Dendritic cell treated with granulocyte-macrophage colony-stimulating factor and Interleukin-4, amounts not matched to agents 40 ng/mL and 50 ng/mL, for 4 days (primary cell): ENCODE measurements around the gene SETD5.

Experiments
- H3K27ac Mint-ChIP-seq: one replicate; pipeline ENCODE4 v1.8.0; 2022; ENCODE audit warnings: mild to moderate bottlenecking, mixed read lengths
- H3K27me3 Mint-ChIP-seq: one replicate; pipeline ENCODE4 v1.8.0; 2022; ENCODE audit warnings: mild to moderate bottlenecking, mixed read lengths
- H3K36me3 Mint-ChIP-seq: one replicate; pipeline ENCODE4 v1.8.0; 2022; ENCODE audit warnings: low read depth, mixed read lengths
- H3K4me1 Mint-ChIP-seq: one replicate; pipeline ENCODE4 v1.8.0; 2022; ENCODE audit warnings: low read depth, mixed read lengths
- H3K4me3 Mint-ChIP-seq: one replicate; pipeline ENCODE4 v1.8.0; 2022; ENCODE audit warnings: mild to moderate bottlenecking, moderate library complexity, mixed read lengths
- H3K9me3 Mint-ChIP-seq: one replicate; pipeline ENCODE4 v1.8.0; 2022; ENCODE audit warnings: mixed read lengths
- intact Hi-C: fragments of 100-400 bp; cut with micrococcal nuclease; formaldehyde crosslinking; loops from one replicate; pipeline ENCODE4 v1.15.0; 2022

The SETD5 gene

GRCh38 chr3:9380014-9380413 is 17.4 kb upstream of the SETD5 start:
- no peak overlapping the region for H3K4me3 Mint-ChIP-seq
- intact Hi-C loops = no loop called here
- peaks cover 91% of the 10 kb centered on the region for H3K36me3 Mint-ChIP-seq

GRCh38 chr3:9384141-9384828 is 13.1 kb upstream of the SETD5 start:
- intact Hi-C loops = no loop called here
- Mint-ChIP-seq H3K36me3 (peaks cover 91% of the 10 kb centered on the region), H3K4me3 (no peak overlapping the region)

More at GRCh38 chr3:9380014-9380413, 17.4 kb upstream of the SETD5 start:
- Mint-ChIP-seq H3K4me1 (peaks cover 15% of the 10 kb centered on the region), H3K27me3 (no peaks in the 10 kb centered on the region), H3K27ac (no peak overlapping the region), H3K9me3 (no peaks in the 10 kb centered on the region)

GRCh38 chr3:9385187-9386077 is 12.0 kb upstream of the SETD5 start:
- Mint-ChIP-seq H3K9me3 (no peaks in the 10 kb centered on the region), H3K27me3 (no peaks in the 10 kb centered on the region), H3K4me1 (peaks cover 13% of the 10 kb centered on the region), H3K27ac (no peak overlapping the region), H3K36me3 (peaks cover 91% of the 10 kb centered on the region), H3K4me3 (no peak overlapping the region)
- intact Hi-C loops = loop anchor here (2.0 kb wide), 1 partner anchor 37 kb away; no protein-coding TSS in a partner anchor

More at GRCh38 chr3:9384141-9384828, 13.1 kb upstream of the SETD5 start:
- Mint-ChIP-seq H3K27ac (no peak overlapping the region), H3K27me3 (no peaks in the 10 kb centered on the region), H3K9me3 (no peaks in the 10 kb centered on the region), H3K4me1 (peaks cover 20% of the 10 kb centered on the region)

- Mint-ChIP-seq H3K27ac (no peak overlapping the region), H3K36me3 (peaks cover 94% of the 10 kb centered on the region), H3K9me3 (no peaks in the 10 kb centered on the region), H3K27me3 (no peaks in the 10 kb centered on the region), H3K4me3 (no peak overlapping the region), H3K4me1 (peaks cover 19% of the 10 kb centered on the region)
- intact Hi-C loops = loop anchor here (2.0 kb wide), 1 partner anchor 37 kb away; no protein-coding TSS in a partner anchor
Measured at GRCh38 chr3:9386078-9386459, 11.3 kb upstream of the SETD5 start.

- intact Hi-C loops = loop anchor here (2.0 kb wide), 1 partner anchor 36 kb away; no protein-coding TSS in a partner anchor
- Mint-ChIP-seq H3K4me3 (no peak overlapping the region), H3K4me1 (peaks cover 25% of the 10 kb centered on the region), H3K27ac (no peak overlapping the region), H3K36me3 (peaks cover 96% of the 10 kb centered on the region), H3K27me3 (no peaks in the 10 kb centered on the region), H3K9me3 (no peaks in the 10 kb centered on the region)
Measured at GRCh38 chr3:9386501-9387321, 10.7 kb upstream of the SETD5 start.

- Mint-ChIP-seq H3K4me3 (no peak overlapping the region), H3K4me1 (peaks cover 31% of the 10 kb centered on the region), H3K9me3 (no peaks in the 10 kb centered on the region), H3K27me3 (no peaks in the 10 kb centered on the region), H3K27ac (no peak overlapping the region), H3K36me3 (peaks cover 98% of the 10 kb centered on the region)
- intact Hi-C loops = loop anchor here (2.0 kb wide), 1 partner anchor 36 kb away; no protein-coding TSS in a partner anchor
Measured at GRCh38 chr3:9387322-9387655, 10.1 kb upstream of the SETD5 start.

GRCh38 chr3:9388142-9388541 is 9.3 kb upstream of the SETD5 start:
- Mint-ChIP-seq H3K4me1 (peaks cover 31% of the 10 kb centered on the region), H3K4me3 (no peak overlapping the region), H3K27ac (no peak overlapping the region), H3K9me3 (no peaks in the 10 kb centered on the region), H3K36me3 (peaks cover 93% of the 10 kb centered on the region), H3K27me3 (no peaks in the 10 kb centered on the region)
- intact Hi-C loops = no loop called here

- H3K4me1 Mint-ChIP-seq = peaks cover 31% of the 10 kb centered on the region
- H3K36me3 Mint-ChIP-seq = peaks cover 93% of the 10 kb centered on the region
- no peaks in the 10 kb centered on the region for H3K27me3 Mint-ChIP-seq
- no peak overlapping the region for H3K27ac Mint-ChIP-seq
- no peak overlapping the region for H3K4me3 Mint-ChIP-seq
- intact Hi-C loops = no loop called here
- H3K9me3 Mint-ChIP-seq = no peaks in the 10 kb centered on the region
Measured at GRCh38 chr3:9388562-9389272, 8.7 kb upstream of the SETD5 start.

- H3K36me3 Mint-ChIP-seq = peaks cover 90% of the 10 kb centered on the region
- H3K27ac Mint-ChIP-seq = no peak overlapping the region
- H3K4me3 Mint-ChIP-seq = no peak overlapping the region
- no peaks in the 10 kb centered on the region for H3K27me3 Mint-ChIP-seq
- H3K4me1 Mint-ChIP-seq = peaks cover 36% of the 10 kb centered on the region
- intact Hi-C loops = no loop called here
- H3K9me3 Mint-ChIP-seq = no peaks in the 10 kb centered on the region
Measured at GRCh38 chr3:9390265-9390888, 7.0 kb upstream of the SETD5 start.

- H3K4me3 Mint-ChIP-seq = no peak overlapping the region
- peaks cover 86% of the 10 kb centered on the region for H3K36me3 Mint-ChIP-seq
- H3K27me3 Mint-ChIP-seq = no peaks in the 10 kb centered on the region
- H3K9me3 Mint-ChIP-seq = no peaks in the 10 kb centered on the region
- no peak overlapping the region for H3K27ac Mint-ChIP-seq
- intact Hi-C loops = no loop called here
- H3K4me1 Mint-ChIP-seq = peaks cover 39% of the 10 kb centered on the region
Measured at GRCh38 chr3:9392041-9392440, 5.4 kb upstream of the SETD5 start.

GRCh38 chr3:9395570-9396300 is 1.7 kb upstream of the SETD5 start:
- no peaks in the 10 kb centered on the region for H3K27me3 Mint-ChIP-seq
- H3K4me3 Mint-ChIP-seq = peak overlapping the region; percentile 93
- intact Hi-C loops = loop anchor here (2.0 to 5.0 kb wide), 2 partner anchors 33 to 617 kb away; partner anchors contain the start of gene THUMPD3
- H3K4me1 Mint-ChIP-seq = peaks cover 59% of the 10 kb centered on the region
- no peaks in the 10 kb centered on the region for H3K9me3 Mint-ChIP-seq
- peaks cover 67% of the 10 kb centered on the region for H3K36me3 Mint-ChIP-seq
- H3K27ac Mint-ChIP-seq = peak overlapping the region; percentile 93

- no peaks in the 10 kb centered on the region for H3K9me3 Mint-ChIP-seq
- intact Hi-C loops = loop anchor here (2.0 to 5.0 kb wide), 2 partner anchors 33 to 616 kb away; partner anchors contain the start of gene THUMPD3
- H3K27ac Mint-ChIP-seq = peak overlapping the region; percentile 93
Measured at GRCh38 chr3:9396301-9396631, 1.1 kb upstream of the SETD5 start.

More at GRCh38 chr3:9396301-9396631, 1.1 kb upstream of the SETD5 start:
- peak overlapping the region; percentile 93 for H3K4me3 Mint-ChIP-seq
- peaks cover 62% of the 10 kb centered on the region for H3K36me3 Mint-ChIP-seq
- peaks cover 59% of the 10 kb centered on the region for H3K4me1 Mint-ChIP-seq
- no peaks in the 10 kb centered on the region for H3K27me3 Mint-ChIP-seq
